Chondrocyte (in vitro differentiated cells): ENCODE data around the gene CNOT4. TPM values are rescaled to one million over a fixed set of nuclear protein-coding genes. Genes with fewer than 3 reads are reported as not detected.

Experiments used
- DNase-seq: peaks from one replicate; pipeline ENCODE4 v3.0.0; 2021; ENCODE audit warnings: mixed read lengths, low spot score
- H3K27ac Mint-ChIP-seq: one replicate; pipeline ENCODE4 v1.8.0; 2021; ENCODE audit warnings: mild to moderate bottlenecking, moderate library complexity, mixed read lengths; ENCODE audit not compliant: unreplicated experiment
- H3K27me3 Mint-ChIP-seq: 2 replicates; pipeline ENCODE4 v1.8.0; 2021; ENCODE audit warnings: low read depth, mixed read lengths
- H3K36me3 Mint-ChIP-seq: 2 replicates; pipeline ENCODE4 v1.8.0; 2021; ENCODE audit warnings: low read depth, mixed read lengths
- H3K4me1 Mint-ChIP-seq: 2 replicates; pipeline ENCODE4 v1.8.0; 2021; ENCODE audit warnings: low read depth, mild to moderate bottlenecking, mixed read lengths
- H3K4me3 Mint-ChIP-seq: one replicate; pipeline ENCODE4 v1.8.0; 2021; ENCODE audit warnings: mild to moderate bottlenecking, moderate library complexity, mixed read lengths; ENCODE audit not compliant: unreplicated experiment
- H3K9me3 Mint-ChIP-seq: 2 replicates; pipeline ENCODE4 v1.8.0; 2021; ENCODE audit warnings: low read depth, mixed read lengths
- total RNA-seq: library from RNA; stranded (reverse); gene quantifications from 3 replicates; pipeline ENCODE4 v1.2.1, GENCODE V29; 2021
- TF ChIP-seq, protein P1 (sequence below): fragments of 200-600 bp; sonication (generic); IDR thresholded peaks from 2 replicates; pipeline ENCODE4 v1.5.0; 2021; ENCODE audit warnings: antibody characterized with exemption, mild to moderate bottlenecking, moderate library complexity

CNOT4 gene
- total RNA-seq, 1 donor from 2014 or later, result 17.8 TPM

- peaks cover 13% of the 10 kb centered on the region for H3K36me3 Mint-ChIP-seq
- H3K27ac Mint-ChIP-seq, result no peak overlapping the region
- TF ChIP-seq, protein P1, sequence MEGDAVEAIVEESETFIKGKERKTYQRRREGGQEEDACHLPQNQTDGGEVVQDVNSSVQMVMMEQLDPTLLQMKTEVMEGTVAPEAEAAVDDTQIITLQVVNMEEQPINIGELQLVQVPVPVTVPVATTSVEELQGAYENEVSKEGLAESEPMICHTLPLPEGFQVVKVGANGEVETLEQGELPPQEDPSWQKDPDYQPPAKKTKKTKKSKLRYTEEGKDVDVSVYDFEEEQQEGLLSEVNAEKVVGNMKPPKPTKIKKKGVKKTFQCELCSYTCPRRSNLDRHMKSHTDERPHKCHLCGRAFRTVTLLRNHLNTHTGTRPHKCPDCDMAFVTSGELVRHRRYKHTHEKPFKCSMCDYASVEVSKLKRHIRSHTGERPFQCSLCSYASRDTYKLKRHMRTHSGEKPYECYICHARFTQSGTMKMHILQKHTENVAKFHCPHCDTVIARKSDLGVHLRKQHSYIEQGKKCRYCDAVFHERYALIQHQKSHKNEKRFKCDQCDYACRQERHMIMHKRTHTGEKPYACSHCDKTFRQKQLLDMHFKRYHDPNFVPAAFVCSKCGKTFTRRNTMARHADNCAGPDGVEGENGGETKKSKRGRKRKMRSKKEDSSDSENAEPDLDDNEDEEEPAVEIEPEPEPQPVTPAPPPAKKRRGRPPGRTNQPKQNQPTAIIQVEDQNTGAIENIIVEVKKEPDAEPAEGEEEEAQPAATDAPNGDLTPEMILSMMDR, result no peak
- H3K27me3 Mint-ChIP-seq, result no peaks in the 10 kb centered on the region
- H3K4me1 Mint-ChIP-seq, result no peaks in the 10 kb centered on the region
- H3K9me3 Mint-ChIP-seq, result no peaks in the 10 kb centered on the region
- H3K4me3 Mint-ChIP-seq, result no peak overlapping the region
- DNase-seq, result no peak
Measured at GRCh38 chr7:135366843-135367508, 142.9 kb downstream of the CNOT4 start.

GRCh38 chr7:135365721-135366120 is 144.2 kb downstream of the CNOT4 start:
- no peaks in the 10 kb centered on the region for H3K9me3 Mint-ChIP-seq
- no peaks in the 10 kb centered on the region for H3K4me1 Mint-ChIP-seq
- no peaks in the 10 kb centered on the region for H3K27me3 Mint-ChIP-seq
- H3K27ac Mint-ChIP-seq, result no peak overlapping the region
- TF ChIP-seq, protein P1, result no peak
- no peak overlapping the region for H3K4me3 Mint-ChIP-seq
- DNase-seq, result no peak
- peaks cover 20% of the 10 kb centered on the region for H3K36me3 Mint-ChIP-seq

- H3K36me3 Mint-ChIP-seq, result peaks cover 21% of the 10 kb centered on the region
- no peaks in the 10 kb centered on the region for H3K4me1 Mint-ChIP-seq
- H3K27me3 Mint-ChIP-seq, result no peaks in the 10 kb centered on the region
- no peak overlapping the region for H3K27ac Mint-ChIP-seq
- H3K9me3 Mint-ChIP-seq, result no peaks in the 10 kb centered on the region
- TF ChIP-seq, protein P1, result no peak
- no peak for DNase-seq
- H3K4me3 Mint-ChIP-seq, result no peak overlapping the region
Measured at GRCh38 chr7:135364206-135364605, 145.7 kb downstream of the CNOT4 start.

GRCh38 chr7:135362871-135363270 is 147.0 kb downstream of the CNOT4 start:
- no peak overlapping the region for H3K4me3 Mint-ChIP-seq
- H3K27me3 Mint-ChIP-seq, result no peaks in the 10 kb centered on the region
- DNase-seq, result no peak
- no peaks in the 10 kb centered on the region for H3K4me1 Mint-ChIP-seq
- H3K36me3 Mint-ChIP-seq, result peaks cover 21% of the 10 kb centered on the region
- TF ChIP-seq, protein P1, result peak; percentile 27
- no peaks in the 10 kb centered on the region for H3K9me3 Mint-ChIP-seq
- no peak overlapping the region for H3K27ac Mint-ChIP-seq

DNA sequence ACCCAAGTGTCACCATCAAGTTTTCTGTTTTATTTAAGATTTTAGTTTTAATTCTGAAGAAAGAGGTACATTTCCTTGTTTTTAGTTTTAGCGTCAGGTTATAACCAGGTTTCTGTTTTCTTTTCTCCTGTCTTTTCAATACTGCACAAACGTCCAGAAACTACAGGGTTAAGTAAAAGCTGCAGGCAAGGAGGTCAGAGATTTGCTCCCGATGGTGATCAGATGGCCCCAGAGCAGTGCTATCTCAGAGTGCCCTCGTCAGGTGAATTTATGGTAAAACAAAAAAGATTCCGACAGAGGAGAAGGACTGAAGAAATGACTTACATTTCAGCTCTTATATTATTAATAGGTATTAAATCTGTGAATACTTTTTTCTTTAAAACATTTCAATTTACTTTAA is 148.1 kb downstream of the CNOT4 start:
- DNase-seq, result no peak
- Mint-ChIP-seq H3K27me3 (no peaks in the 10 kb centered on the region), H3K4me3 (no peak overlapping the region), H3K36me3 (peaks cover 21% of the 10 kb centered on the region), H3K4me1 (no peaks in the 10 kb centered on the region), H3K9me3 (no peaks in the 10 kb centered on the region), H3K27ac (no peak overlapping the region)
- TF ChIP-seq, protein P1, result no peak
